Transverse colon (tissue), 3 donors: Measurements from ENCODE around the gene SEMA4A.

Source experiments
- CTCF ChIP-seq, 5 experiments: fragments of 200-600 bp in 3 of 5; fragments of 450-650 bp in 2 of 5; sonication (generic) in 3 of 5; IDR thresholded peaks; 1 replicate in 2 of 5; 2 replicates in 3 of 5; pipeline ENCODE4 v1.5.1; 2016 to 2017; ENCODE audit warnings: antibody characterized with exemption in 5 of 5, inconsistent platforms in 3 of 5, mild to moderate bottlenecking in 2 of 5, moderate library complexity in 1 of 5
- POLR2A ChIP-seq: fragments of 450-650 bp; IDR thresholded peaks from one replicate; pipeline ENCODE4 v1.6.1; 2016; ENCODE audit warnings: antibody characterized with exemption, mild to moderate bottlenecking, moderate library complexity

GRCh38 chr1:156151093-156151688, 2.2 kb upstream of the SEMA4A start:
- TF ChIP-seq CTCF (IDR thresholded peaks at IDR 0.05), result no peak
- TF ChIP-seq POLR2A, result no peak
